Neuronal stem cell (in vitro differentiated cells): ENCODE measurements around the gene MTCH1.

ENCODE experiments used
- DNase-seq: peaks from one replicate; pipeline ENCODE4 v3.0.0-alpha.2; 2013; ENCODE audit warnings: low spot score
- H2AFZ ChIP-seq: one replicate; pipeline ENCODE4 v1.6.1; 2013; ENCODE audit warnings: mild to moderate bottlenecking, low read length, inconsistent platforms
- H2AK5ac ChIP-seq: 2 replicates; pipeline ENCODE4 v1.6.1; 2013; ENCODE audit warnings: low read depth, mild to moderate bottlenecking, inconsistent platforms, low read length, moderate library complexity, mixed read lengths
- H2BK120ac ChIP-seq: 2 replicates; pipeline ENCODE4 v1.6.1; 2013; ENCODE audit warnings: low read depth, mild to moderate bottlenecking, inconsistent platforms, low read length, moderate library complexity, mixed read lengths
- H2BK12ac ChIP-seq: one replicate; pipeline ENCODE4 v1.6.1; 2013; ENCODE audit warnings: low read length, inconsistent platforms
- H2BK15ac ChIP-seq: 2 replicates; pipeline ENCODE4 v1.6.1; 2013; ENCODE audit warnings: mild to moderate bottlenecking, low read length, inconsistent platforms, mixed read lengths
- H2BK5ac ChIP-seq: one replicate; pipeline ENCODE4 v1.6.1; 2013; ENCODE audit warnings: inconsistent platforms, mild to moderate bottlenecking, low read length, moderate library complexity
- H3K14ac ChIP-seq: one replicate; pipeline ENCODE4 v1.6.1; 2013; ENCODE audit warnings: low read length, inconsistent platforms
- H3K18ac ChIP-seq: 2 replicates; pipeline ENCODE4 v1.6.1; 2013; ENCODE audit warnings: low read length, inconsistent platforms
- H3K23ac ChIP-seq: 2 replicates; pipeline ENCODE4 v1.6.1; 2013; ENCODE audit warnings: low read depth, mild to moderate bottlenecking, mixed read lengths, low read length, inconsistent platforms; ENCODE audit not compliant: poor library complexity
- H3K27ac ChIP-seq: replicated peaks from 3 replicates; pipeline ENCODE4 v1.5.1; 2013; ENCODE audit warnings: low read length, inconsistent platforms
- H3K27me3 ChIP-seq, 3 experiments: 2 replicates each; pipeline ENCODE4 v1.6.1; 2013; ENCODE audit warnings: low read length in 3 of 3, mild to moderate bottlenecking in 2 of 3, inconsistent platforms in 1 of 3, low read depth in 1 of 3, mixed read lengths in 1 of 3, moderate library complexity in 1 of 3; ENCODE audit not compliant: control insufficient read depth in 3 of 3, insufficient read depth in 3 of 3
- H3K36me3 ChIP-seq, 2 donors: replicated peaks in 1 of 2; 2 replicates each; pipeline ENCODE4 v1.6.1; 2013; ENCODE audit warnings: low read length in 2 of 2; ENCODE audit not compliant: control insufficient read depth in 2 of 2, insufficient read depth in 2 of 2
- H3K4ac ChIP-seq: 2 replicates; pipeline ENCODE4 v1.6.1; 2013; ENCODE audit warnings: inconsistent platforms, mild to moderate bottlenecking, low read length, moderate library complexity
- H3K4me1 ChIP-seq, 2 donors: 1 replicate in 1 of 2; 2 replicates in 1 of 2; pipeline ENCODE4 v1.6.1; 2013; ENCODE audit warnings: low read length in 2 of 2, low read depth in 1 of 2; ENCODE audit not compliant: control insufficient read depth in 2 of 2, insufficient read depth in 1 of 2
- H3K4me2 ChIP-seq: one replicate; pipeline ENCODE4 v1.6.1; 2013; ENCODE audit warnings: mild to moderate bottlenecking, low read length, inconsistent platforms; ENCODE audit not compliant: insufficient read depth, poor library complexity, severe bottlenecking
- H3K4me3 ChIP-seq, 2 donors: 2 replicates each; pipeline ENCODE4 v1.5.1; 2013; ENCODE audit warnings: low read length in 2 of 2, mild to moderate bottlenecking in 2 of 2, inconsistent platforms in 1 of 2, moderate library complexity in 1 of 2
- H3K79me1 ChIP-seq: one replicate; pipeline ENCODE4 v1.6.1; 2013; ENCODE audit warnings: low read depth, mild to moderate bottlenecking, inconsistent platforms, low read length, moderate library complexity
- H3K9ac ChIP-seq: one replicate; pipeline ENCODE4 v1.6.1; 2013; ENCODE audit warnings: mild to moderate bottlenecking, low read depth, low read length, inconsistent platforms; ENCODE audit not compliant: poor library complexity
- H3K9me3 ChIP-seq, 2 donors: replicated peaks in 1 of 2; 2 replicates each; pipeline versions ENCODE3 to v1.6.1; 2013; ENCODE audit warnings: low read length in 2 of 2, mild to moderate bottlenecking in 2 of 2, inconsistent platforms in 1 of 2, low read depth in 1 of 2, mixed read lengths in 1 of 2, moderate library complexity in 1 of 2; ENCODE audit not compliant: control insufficient read depth in 2 of 2, insufficient read depth in 1 of 2
- H4K8ac ChIP-seq: one replicate; pipeline ENCODE4 v1.6.1; 2013; ENCODE audit warnings: low read depth, mild to moderate bottlenecking, inconsistent platforms, low read length, moderate library complexity
- H4K91ac ChIP-seq: one replicate; pipeline ENCODE4 v1.6.1; 2013; ENCODE audit warnings: low read length, low read depth, mild to moderate bottlenecking, inconsistent platforms; ENCODE audit not compliant: poor library complexity
- WGBS, 2 donors: extraction: QIAGEN DNeasy Blood & Tissue Kit; methylation state at CpG; one replicate each; pipeline ENCODE4 v1.1.7; 2013; ENCODE audit warnings: missing lambda C conversion rate in 2 of 2, mixed read lengths in 1 of 2; ENCODE audit not compliant: insufficient read length in 2 of 2, insufficient replicate concordance in 1 of 2; ENCODE audit errors: extremely low coverage in 2 of 2; 5-methylcytosine and 5-hydroxymethylcytosine counted together

Gene MTCH1

DNA sequence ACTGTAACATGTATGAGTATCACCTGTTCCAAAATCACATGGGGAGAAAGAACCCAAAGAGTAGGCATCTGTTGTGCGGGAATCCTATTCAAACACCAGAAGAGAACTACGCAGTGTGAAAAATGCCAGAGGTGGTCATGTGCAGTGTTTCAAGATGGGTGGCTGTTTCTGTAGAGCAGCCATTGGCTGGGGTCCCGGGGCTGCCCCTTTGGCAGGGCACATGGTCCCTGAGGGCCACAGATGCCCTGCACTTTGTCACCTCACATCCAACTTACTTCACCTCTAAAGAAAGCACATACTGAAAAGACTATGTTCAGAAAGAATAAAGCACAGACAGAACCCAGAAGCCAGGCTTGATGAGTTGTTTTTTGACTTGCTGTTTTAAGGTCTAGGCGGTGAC lies 12.3 kb downstream of the MTCH1 start:
- Histone ChIP-seq H2BK120ac (no peak overlapping the region), H3K18ac (no peak overlapping the region), H3K4me2 (no peak overlapping the region), H3K4ac (no peak overlapping the region), H4K91ac (no peak overlapping the region), H2BK15ac (no peak overlapping the region), H3K4me3 (no peak overlapping the region), H2AFZ (no peak overlapping the region), H3K9me3 (no peaks in the 10 kb centered on the region), H4K8ac (no peak overlapping the region), H3K4me1 (no peaks in the 10 kb centered on the region), H3K79me1 (peaks cover 4% of the 10 kb centered on the region), H3K27ac (no peak overlapping the region), H3K36me3 (peaks cover 79 to 100% of the 10 kb centered on the region in 2 donors), H3K14ac (no peak overlapping the region), H2AK5ac (no peak overlapping the region), H3K9ac (no peak overlapping the region), H2BK5ac (no peak overlapping the region), H3K23ac (no peak overlapping the region), H2BK12ac (no peak overlapping the region), H3K27me3 (no peaks in the 10 kb centered on the region)
- no CpG with 5 or more reads among the region's 4 CpGs for WGBS, 2 donors
- no peak for DNase-seq

DNA sequence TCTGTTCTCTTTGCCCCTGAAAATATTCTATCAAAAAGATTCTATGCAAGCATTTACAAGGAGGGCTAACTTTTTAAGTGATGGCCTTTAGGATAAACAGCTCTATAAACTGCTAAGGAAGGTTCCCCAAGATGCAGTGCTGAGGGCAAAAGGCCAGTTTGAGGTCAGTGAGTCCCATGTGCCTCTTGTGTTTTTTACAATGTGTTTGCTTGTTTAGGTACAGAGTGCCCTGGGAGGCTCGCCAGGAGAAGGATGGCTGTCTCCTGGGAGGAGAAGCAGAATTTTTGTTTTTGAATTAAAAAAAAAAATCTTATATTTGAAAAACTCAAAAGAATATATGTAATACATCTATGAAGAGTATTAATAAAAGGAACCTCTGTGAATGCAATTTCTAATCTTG lies 12.8 kb downstream of the MTCH1 start:
- no peak overlapping the region for H4K91ac ChIP-seq
- DNase-seq = no peak
- H2BK15ac ChIP-seq = no peak overlapping the region
- no peak overlapping the region for H2AFZ ChIP-seq
- H3K27me3 ChIP-seq = no peaks in the 10 kb centered on the region
- no peak overlapping the region for H3K18ac ChIP-seq
- no peak overlapping the region for H3K9ac ChIP-seq
- peaks cover under 1% of the 10 kb centered on the region for H3K79me1 ChIP-seq
- peaks cover 80 to 100% of the 10 kb centered on the region in 2 donors for H3K36me3 ChIP-seq
- H2BK5ac ChIP-seq = no peak overlapping the region
- no peaks in the 10 kb centered on the region for H3K4me1 ChIP-seq
- no peaks in the 10 kb centered on the region for H3K9me3 ChIP-seq
- H3K4me2 ChIP-seq = no peak overlapping the region
- no CpG with 5 or more reads among the region's 1 CpG for WGBS, 2 donors
- H3K23ac ChIP-seq = no peak overlapping the region
- no peak overlapping the region for H3K27ac ChIP-seq
- no peak overlapping the region for H3K4me3 ChIP-seq
- no peak overlapping the region for H2BK120ac ChIP-seq
- no peak overlapping the region for H2AK5ac ChIP-seq
- no peak overlapping the region for H3K14ac ChIP-seq
- no peak overlapping the region for H2BK12ac ChIP-seq
- no peak overlapping the region for H4K8ac ChIP-seq
- no peak overlapping the region for H3K4ac ChIP-seq

DNA sequence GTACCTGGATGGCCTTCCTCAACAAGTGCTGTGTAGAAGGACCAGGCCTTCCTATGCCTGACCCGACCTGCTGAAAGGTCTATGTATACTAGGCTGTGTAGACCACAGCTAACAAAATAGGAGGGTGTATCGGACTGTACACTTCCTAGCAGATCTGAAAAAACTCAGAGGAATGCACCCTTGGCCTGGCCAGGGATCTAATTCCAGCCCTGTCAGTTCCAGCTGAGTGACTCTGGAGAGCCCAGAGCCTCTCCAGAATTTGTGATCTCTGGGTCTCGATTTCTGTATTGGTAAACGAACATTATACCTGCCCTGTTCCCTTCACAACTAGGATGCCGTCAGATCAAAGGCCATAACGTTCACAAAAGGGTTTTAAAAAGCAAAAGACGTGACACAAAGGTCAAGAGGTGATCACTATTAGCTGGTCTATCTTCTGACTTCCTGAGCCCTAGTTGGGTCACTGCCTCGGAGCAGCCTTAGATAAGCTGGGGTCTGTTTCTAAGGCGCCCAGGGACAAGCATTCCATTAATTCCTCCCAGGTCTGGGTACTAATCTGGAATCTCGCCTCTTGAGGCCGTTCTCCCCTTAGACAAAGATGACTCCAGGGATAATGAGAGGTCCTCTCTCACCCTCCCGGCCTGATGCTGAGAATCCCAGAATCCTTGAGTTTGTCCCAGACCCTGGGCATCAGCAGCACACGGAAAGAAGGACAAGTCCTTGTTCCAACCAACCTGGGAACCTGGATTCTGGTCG lies 13.9 kb downstream of the MTCH1 start:
- Histone ChIP-seq H3K4ac (no peak overlapping the region), H3K4me2 (no peak overlapping the region), H3K27me3 (no peaks in the 10 kb centered on the region), H2BK5ac (no peak overlapping the region), H3K18ac (no peak overlapping the region), H4K91ac (no peak overlapping the region), H2BK120ac (no peak overlapping the region), H2BK12ac (no peak overlapping the region), H3K27ac (no peak overlapping the region), H3K4me3 (peak overlapping the region in 1 of 2 donors; percentile 3), H2AFZ (no peak overlapping the region), H3K79me1 (no peaks in the 10 kb centered on the region), H3K9ac (no peak overlapping the region), H3K36me3 (peaks cover 81 to 100% of the 10 kb centered on the region in 2 donors), H3K9me3 (no peaks in the 10 kb centered on the region), H4K8ac (no peak overlapping the region), H3K23ac (peak overlapping the region; percentile 2), H3K4me1 (no peaks in the 10 kb centered on the region), H2BK15ac (no peak overlapping the region), H2AK5ac (no peak overlapping the region), H3K14ac (no peak overlapping the region)
- DNase-seq = no peak
- no CpG with 5 or more reads among the region's 14 CpGs for WGBS, 2 donors

DNA sequence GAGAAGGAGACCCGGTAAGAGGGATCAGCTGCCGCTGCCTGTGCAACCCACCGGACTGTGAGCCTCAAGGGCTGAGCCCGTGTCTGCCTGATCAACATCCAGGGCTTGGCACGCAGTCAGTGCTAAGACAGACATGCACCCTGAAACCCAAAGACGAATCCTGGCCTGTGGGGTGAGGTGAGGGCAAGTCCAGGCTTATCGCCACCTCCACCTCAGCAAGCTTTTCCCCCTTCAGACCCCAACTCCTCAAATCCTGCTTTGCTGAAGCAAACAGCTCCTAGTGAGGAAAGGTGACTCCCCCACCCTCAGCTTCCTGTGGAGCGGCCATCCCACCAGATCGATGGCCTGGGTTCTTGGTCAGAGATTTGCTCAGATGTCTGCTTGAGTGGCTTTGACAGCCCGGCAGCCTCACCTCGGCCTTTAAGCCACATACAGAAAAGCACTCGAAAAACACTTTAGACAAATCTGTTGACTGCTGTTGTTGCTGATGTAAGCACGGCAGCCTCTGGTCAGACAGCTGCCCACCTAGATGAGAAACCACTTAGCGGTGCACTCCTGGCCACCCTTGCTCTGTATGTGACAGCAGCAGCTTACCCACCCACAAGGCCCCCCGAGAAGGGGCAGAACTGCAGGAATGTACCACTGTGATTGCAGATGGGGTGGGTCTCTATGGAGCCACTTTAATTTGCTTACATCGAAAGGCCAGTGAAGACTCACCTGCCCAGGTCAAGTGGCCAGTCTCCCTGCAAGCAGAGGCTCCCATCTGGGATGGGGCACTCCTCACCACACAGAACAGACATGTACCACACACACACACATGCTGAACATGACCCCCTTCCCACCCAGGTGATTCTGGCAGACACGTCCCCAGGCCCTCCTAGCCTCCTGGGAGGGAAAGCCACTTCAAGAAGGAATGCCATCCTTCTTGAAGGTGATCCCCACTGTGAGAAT lies 14.8 kb downstream of the MTCH1 start:
- no peaks in the 10 kb centered on the region for H3K27me3 ChIP-seq
- H3K27ac ChIP-seq = no peak overlapping the region
- no peak overlapping the region for H2AFZ ChIP-seq
- no peak overlapping the region for H3K18ac ChIP-seq
- H3K79me1 ChIP-seq = no peaks in the 10 kb centered on the region
- no peak overlapping the region for H3K4ac ChIP-seq
- H2AK5ac ChIP-seq = no peak overlapping the region
- H3K9me3 ChIP-seq = no peaks in the 10 kb centered on the region
- peak overlapping the region; percentile 10 for H3K23ac ChIP-seq
- H3K36me3 ChIP-seq = peaks cover 76 to 100% of the 10 kb centered on the region in 2 donors
- no peak overlapping the region for H3K14ac ChIP-seq
- peak overlapping the region; percentile 18 for H3K9ac ChIP-seq
- H2BK12ac ChIP-seq = no peak overlapping the region
- WGBS, 2 donors = no CpG with 5 or more reads among the region's 17 CpGs
- no peaks in the 10 kb centered on the region for H3K4me1 ChIP-seq
- no peak overlapping the region for H4K8ac ChIP-seq
- DNase-seq = no peak
- H4K91ac ChIP-seq = no peak overlapping the region
- peak overlapping the region in 1 of 2 donors; percentile 3 for H3K4me3 ChIP-seq
- H2BK120ac ChIP-seq = no peak overlapping the region
- H2BK15ac ChIP-seq = no peak overlapping the region
- H3K4me2 ChIP-seq = no peak overlapping the region
- H2BK5ac ChIP-seq = peak overlapping the region; percentile 25
